HL-60 (cell line): ENCODE results near the gene CCDC169.

ENCODE experiments used
- DNase-seq, 2 experiments: peaks; one replicate each; pipeline ENCODE4 v3.0.0-alpha.2; 2010 to 2020; ENCODE audit warnings: low read depth in 1 of 2, low spot score in 1 of 2
- H3K27ac ChIP-seq: fragments of 250-450 bp; sonication (Bioruptor Pico); replicated peaks from 2 replicates; pipeline ENCODE4 v1.5.1; 2020; ENCODE audit warnings: mild to moderate bottlenecking, moderate library complexity
- H3K27me3 ChIP-seq: fragments of 250-450 bp; sonication (Bioruptor Pico); 2 replicates; pipeline ENCODE4 v1.5.1; 2021; ENCODE audit warnings: mild to moderate bottlenecking, moderate library complexity; ENCODE audit not compliant: insufficient read depth, poor library complexity, severe bottlenecking
- H3K4me3 ChIP-seq: replicated peaks from 2 replicates; pipeline ENCODE4 v1.5.1; 2011; ENCODE audit warnings: mild to moderate bottlenecking, control low read depth, low read length; ENCODE audit not compliant: insufficient read depth
- CTCF ChIP-seq: IDR thresholded peaks from one replicate; pipeline ENCODE4 v1.5.1; 2011; ENCODE audit warnings: low read length, control low read depth, inconsistent platforms; ENCODE audit not compliant: insufficient read depth
- POLR2AphosphoS5 ChIP-seq: IDR thresholded peaks from 2 replicates; pipeline ENCODE4 v1.6.1; 2012; ENCODE audit warnings: low read depth
- REST ChIP-seq: IDR thresholded peaks from 2 replicates; pipeline ENCODE4 v1.6.1; 2012; ENCODE audit warnings: low read depth; ENCODE audit not compliant: insufficient replicate concordance
- SPI1 ChIP-seq: IDR thresholded peaks from 2 replicates; pipeline ENCODE4 v1.6.1; 2012; ENCODE audit warnings: low read depth, mild to moderate bottlenecking, borderline replicate concordance

Gene CCDC169

GRCh38 chr13:36183901-36184300 lies 113.7 kb downstream of the CCDC169 start:
- DNase-seq = no peak
- TF ChIP-seq POLR2AphosphoS5 (no peak), REST (no peak), CTCF (no peak), SPI1 (no peak)
- Histone ChIP-seq H3K27ac (no peak overlapping the region), H3K4me3 (no peak overlapping the region), H3K27me3 (no peaks in the 10 kb centered on the region)
